IPS-NIHi7 (cell line): Measurements from ENCODE around the gene ZNF219.

Experiments used
- DNase-seq: peaks from one replicate; pipeline ENCODE4 v3.0.0; 2012; ENCODE audit warnings: mixed read lengths; ENCODE audit errors: extremely low spot score

Gene ZNF219

DNA sequence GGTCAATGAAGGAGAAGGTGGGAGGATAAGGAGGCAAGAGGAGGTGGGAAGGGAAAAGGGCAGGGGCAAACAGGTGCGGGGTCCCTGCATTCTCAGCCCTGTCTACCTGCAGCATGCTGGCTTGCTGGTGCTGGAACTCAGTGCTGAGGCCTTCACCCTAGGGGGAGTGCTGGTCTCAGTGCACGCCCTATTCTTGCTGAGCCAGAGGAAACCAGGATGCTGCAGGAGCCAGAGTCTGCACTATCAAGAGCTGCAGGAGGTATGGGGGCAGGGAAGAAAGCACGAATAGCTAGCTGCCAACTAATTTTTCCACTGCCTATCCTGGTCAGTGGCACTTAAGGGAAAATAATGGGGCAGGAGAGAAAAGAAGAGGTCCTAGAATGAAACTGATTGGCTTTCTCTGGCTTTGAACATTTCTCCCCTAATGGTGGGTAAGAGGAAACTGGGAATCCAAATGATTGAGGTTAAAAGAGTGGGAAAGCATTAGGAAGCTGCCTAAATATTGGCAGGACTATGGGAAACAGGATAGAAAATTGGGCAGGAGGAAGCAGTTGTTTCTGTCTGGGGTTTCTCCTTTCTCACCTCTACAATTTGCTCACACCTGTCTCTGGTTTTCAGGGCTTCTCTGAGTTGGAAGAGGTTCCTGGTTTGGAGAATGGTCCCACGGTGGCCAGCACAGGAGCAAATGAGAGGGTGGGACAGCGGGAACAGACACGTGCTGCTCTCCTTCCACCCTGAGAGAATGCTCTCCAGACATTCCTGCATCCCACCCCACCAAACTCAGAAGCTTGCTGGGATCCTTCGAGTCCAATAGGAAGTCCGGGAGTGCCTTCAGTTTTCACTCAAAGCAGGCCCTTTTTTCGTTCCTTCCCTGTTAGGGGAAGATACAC lies 4.3 kb upstream of the ZNF219 start:
- DNase-seq: peak; percentile 46

DNA sequence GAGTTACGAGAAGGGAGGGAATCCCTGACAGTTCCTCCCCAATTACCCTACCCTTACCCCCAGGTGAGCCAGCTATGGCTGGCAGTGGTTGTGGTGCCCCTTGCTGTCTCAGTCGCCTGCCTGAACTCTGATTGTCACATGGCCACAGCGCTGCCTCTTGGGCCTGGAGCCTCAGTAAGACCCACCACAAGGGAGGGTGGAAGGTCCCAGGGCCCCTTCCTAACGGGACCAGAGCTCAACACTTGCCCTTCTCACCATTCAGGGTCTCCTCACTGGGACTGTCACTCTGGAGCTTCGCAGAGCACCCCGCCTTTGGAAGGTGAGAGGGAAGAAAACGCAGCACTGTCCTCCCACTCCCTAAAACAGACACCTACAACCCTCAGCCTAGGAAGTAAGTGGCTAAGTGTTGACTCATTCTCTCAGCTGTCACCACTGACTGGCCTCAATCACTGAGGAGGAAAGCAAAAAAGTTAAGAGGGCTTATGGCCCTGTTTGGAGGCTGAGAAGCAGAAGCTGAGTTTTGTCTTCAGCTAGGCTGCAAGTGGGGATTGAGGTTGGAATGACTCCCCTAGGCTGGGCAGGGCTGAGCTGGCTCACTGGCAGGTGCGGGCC lies 3.5 kb upstream of the ZNF219 start:
- no peak for DNase-seq

DNA sequence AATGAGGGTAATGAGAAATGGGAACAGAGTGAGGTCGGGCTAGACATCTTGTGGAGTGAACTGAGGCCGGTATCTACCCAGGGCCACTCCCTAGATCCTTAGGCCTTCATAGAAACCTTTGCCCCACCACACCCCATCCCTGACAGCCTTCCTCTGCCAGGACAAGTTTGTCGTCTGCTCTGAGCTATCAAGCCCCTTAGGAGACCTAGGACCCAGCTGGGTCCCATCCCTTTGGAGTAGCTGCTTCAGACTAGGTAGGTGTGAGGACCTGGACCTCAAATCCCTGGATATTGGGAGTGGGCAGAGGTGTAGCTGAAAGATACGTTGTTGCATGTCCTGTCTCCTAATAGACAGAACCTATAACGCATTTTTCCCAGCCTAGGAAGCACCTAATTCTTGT lies 2.5 kb upstream of the ZNF219 start, which contains the start of gene TMEM253:
TSS of gene TMEM253 (plus strand) at position 136 of the 400 bp plus-strand sequence. CDS start 278 bp downstream, outside the sequence.
- DNase-seq: no peak

DNA sequence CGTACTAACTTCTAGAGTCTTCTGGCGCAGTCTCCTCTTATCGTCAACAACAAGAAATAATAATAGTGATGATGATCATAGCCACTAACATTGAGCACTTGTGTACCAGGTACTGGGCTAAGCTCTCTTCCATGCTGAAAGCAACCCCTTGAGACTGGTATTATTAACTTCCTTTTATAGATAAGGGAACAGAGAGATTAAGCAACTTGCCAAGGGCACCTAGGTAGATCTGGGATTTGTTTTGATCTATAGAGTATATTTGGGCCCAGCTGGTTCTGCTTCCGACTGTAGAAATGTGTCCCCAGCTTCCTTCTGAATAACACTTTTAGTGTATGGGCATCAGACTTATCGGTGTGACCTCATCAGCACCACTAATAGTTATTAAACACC lies 1.1 kb upstream of the ZNF219 start:
- no peak for DNase-seq

DNA sequence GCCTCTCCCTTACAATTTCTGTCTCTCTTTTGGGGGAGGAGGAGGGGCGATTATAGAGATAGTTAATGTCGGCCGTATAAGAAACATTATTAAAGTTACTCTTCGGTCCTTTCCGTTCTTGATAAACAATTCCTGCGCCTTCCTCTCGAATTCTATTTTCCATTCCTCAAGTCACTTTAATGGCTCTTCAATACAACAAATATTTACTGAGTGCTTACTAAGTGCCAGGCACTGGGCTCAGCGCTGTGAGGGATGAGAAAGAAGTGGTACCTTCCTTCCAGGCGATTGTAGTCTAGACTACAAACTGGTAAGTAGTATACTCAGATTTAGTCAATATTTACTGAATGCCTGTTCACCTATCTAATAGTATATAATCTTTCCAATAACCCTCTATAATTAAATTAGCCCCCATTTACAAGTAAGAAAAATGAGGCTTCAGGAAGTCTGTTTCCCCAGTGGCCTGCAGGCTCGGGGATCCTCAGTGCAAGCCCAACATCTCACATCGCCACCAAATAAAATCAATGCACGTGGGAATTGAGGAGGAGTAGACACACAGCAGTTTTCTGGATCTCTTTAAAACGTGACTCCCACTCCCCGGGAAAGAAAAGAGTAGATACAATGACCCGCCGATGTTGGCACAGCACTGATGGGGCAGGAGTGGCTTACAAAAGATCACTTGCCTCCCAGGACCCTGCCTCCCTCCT lies 589 bp upstream of the ZNF219 start:
- DNase-seq: no peak

DNA sequence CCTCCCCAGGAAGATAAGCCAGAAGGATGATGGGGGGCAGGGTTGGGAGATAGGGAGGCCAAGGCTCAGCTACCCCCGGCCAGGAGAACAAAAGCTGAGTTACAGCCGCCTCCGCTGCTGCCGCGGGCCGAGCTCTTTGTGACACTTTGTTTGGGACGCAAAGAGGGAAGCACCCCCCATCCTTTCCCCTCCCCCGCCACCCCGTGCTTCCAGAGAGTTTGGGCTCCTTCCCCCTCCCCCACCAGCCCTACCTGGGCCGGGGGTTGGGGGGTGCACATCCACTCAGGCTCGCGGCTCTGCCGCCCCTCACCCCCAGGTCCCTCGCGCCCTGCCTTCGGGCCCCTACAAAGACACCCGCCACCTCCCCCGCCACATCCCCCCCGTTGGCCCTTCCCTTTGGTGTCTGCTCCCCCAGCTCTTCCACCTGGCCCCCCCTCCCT lies 799 bp downstream of the ZNF219 start:
- no peak for DNase-seq

DNA sequence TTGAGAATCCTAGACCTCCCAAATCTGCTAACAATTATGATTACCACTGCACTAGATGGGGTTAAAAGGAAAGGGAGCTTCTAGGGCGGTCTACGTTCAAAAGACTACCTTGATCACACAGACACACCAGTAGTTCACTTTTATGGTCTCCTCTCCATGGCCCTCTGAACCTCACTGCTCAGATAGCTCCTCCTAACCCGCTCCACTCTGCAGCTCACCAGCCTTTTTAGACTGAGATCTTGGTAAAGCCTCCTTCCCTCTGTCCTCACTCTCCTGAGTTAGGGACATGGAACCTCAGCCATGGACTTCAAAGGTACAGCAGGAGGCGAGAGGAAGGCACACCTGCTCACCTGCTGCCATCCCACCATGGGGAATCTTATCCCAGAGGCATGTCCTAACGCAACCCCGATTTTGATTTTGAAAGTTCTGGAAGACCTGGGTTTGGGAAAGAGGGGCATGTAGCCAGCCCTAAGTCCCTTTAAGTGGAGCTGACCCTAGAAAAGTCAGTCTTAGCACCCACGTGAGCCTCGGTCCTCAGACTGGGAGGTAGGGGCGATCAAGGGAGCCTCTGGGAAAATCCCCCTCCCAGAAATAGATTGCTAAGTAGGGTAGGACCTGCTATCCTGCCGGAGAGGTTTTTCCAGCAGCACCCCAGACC lies 1.3 kb downstream of the ZNF219 start:
- no peak for DNase-seq

DNA sequence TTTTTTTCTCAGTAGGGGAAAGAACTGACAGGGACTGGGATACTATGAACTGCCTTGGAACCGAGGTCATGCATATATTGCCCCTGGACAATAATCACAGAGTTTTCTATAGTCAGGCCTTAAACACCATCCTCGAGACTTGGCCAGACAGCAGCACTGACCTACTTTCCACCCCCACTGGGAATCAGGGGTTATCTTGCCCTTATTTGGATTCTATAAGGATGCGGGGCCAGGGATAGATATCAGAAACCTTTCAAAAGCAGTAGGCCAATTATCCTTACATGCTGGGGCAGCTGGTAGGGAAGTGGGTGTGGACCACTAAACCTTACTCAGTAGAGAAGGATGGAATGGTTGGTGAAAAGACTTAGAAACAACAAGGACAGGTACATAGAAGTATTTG lies 2.0 kb downstream of the ZNF219 start:
- DNase-seq: no peak

DNA sequence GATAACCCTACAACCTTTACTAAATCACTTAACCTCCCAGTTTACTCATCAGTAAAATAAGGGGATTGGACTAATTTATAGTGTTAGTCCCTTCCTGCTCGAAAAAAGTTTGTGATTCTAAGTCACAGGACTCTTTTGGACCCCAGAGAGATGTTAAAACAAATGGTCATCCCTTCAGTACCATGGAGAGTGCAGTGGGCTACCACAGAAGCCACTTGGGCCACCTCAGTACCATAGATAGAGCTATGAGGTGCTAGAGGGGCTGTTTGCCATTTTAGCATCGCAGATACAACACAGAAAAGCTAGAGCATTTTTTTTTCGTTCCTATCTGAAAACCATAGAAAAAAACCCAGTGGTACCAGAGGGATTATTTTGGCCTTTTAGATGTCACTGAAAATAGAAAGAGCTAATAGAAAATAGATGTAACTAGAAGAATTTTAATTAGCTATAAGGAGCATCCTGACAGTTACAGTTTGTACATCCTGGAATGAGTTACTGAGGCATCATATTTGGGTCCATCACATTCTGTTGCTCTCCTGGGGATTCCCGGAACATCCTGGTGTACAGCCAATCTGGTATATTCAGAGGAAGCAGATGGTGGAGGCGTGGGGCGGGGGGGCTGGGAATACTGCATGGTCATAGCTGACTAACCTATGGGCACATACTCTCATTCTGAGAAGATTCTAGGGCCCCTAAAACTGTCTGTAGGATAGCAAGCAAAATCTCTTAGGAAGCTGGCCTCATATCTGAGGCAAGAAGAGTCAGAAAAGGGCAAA lies 2.8 kb downstream of the ZNF219 start:
- DNase-seq: no peak

DNA sequence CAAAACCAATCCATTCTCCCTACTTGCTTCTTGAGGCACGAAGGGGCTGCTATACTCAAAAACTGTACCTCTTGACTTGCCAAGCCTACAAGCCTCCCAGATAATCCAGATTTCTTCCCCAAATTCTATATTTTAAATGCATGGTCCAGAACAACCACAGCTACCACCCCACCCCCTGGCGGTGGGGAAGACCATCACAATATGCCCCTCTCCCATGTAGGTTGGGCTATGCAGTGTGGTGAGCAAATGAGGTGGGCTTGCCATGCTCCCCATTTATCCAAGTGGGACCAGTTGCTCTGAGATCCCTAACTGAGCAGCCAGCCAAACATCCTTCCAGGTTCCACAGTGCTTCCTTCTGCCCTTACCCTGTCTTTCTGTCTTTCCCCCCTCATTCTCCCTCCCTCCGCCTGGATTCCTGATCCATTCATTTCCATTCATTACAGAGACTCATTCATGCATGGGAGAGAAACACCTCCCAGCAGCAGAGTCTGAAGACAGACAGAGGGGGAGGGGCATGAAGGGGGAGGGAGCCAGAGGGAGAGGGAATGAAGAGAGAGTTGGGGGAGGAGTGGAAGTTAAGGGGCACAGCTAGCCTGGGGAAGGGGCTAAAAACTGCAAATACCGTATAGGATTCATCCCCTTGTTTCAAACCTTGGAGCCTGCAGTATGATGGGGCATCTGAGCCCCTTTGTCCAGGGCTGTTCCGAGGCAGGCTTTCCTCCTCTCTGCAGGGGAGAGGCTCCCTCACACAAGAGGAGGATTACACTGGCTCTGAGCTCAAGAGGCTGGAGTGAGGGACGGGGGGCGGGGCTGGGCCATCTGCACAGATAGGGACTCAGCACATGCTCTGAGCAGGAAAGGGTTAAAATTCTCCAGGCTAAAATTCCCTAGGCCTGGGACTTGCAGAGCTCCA lies 4.4 kb downstream of the ZNF219 start:
- DNase-seq: peak; percentile 71

DNA sequence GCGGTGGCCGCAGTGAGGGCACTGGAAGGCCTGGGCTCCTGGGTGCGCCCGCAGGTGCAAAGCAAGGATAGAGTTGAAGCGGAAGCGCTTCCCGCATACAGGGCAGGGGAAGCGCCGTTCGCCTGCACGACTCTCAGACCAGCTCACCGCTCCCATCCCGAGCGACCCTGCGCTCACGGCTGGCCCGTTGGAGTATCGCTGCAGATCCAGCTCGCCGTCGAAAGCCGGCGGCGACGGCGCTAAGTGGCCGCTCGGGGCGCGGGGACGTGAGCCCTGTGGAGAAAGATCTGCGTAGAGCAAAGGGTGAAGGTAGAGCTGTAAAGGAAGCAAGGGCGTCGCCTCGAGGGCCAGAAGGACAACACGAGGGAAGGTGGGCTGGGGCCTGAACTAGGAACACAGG lies 5.4 kb downstream of the ZNF219 start:
- no peak for DNase-seq

DNA sequence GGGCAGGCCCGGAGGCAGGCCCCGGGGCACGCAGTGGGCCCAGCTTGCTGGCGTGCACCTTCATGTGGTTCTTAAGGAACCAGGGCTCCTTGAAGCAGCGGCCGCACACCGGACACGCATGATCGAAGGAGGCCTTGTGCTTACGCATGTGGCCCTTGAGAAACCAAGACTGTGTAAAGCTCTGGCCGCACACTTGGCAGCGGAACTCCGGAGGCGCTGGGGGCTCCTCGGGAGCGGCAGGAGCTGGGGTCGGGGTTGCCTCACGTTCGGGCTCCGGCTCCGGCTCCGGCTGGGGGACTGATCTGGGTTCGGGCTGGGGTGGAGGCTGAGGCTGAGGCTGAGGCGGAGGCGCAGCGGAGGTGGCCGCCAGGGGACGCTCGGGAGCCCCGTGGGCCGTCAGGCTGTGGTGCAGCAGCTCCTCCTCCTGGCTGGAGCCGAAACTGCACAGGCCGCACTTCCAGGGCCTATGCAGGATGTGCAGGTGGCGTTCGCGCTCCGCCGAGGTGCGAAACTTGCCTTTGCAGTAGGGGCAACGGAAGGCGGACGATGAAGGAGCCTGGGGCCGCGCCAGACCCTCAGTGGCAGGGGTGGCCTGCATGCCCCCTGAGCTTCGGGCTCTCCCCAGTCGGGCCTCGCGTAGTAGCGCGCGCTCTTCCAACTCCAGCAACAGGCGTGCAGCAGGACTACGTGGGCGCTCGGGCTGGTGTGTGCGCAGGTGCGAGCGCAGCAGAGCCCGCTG lies 6.0 kb downstream of the ZNF219 start:
- peak; percentile 79 for DNase-seq

DNA sequence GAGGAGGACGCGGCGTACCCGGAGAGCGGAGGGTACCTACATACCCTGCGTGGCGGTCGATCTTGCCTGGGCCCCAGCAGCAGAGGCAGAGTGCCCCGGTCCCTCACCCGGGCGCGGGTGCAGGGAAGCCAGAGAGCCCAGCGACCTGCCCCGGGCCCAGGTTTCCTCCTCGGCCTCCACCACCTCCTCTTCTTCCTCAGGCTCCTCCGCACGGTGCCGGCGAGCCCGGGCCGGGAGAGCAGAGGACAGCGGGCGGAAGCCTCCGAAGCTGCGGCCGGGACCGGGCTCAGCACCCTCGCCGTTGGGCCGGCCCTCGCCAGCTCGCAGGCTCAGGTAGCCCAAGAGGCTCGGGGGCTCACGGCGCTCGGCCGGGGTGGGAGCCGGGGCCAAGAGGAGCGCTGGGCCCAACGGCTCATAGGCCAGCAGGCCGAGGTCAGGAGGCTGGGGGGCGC lies 6.6 kb downstream of the ZNF219 start:
- DNase-seq: no peak

DNA sequence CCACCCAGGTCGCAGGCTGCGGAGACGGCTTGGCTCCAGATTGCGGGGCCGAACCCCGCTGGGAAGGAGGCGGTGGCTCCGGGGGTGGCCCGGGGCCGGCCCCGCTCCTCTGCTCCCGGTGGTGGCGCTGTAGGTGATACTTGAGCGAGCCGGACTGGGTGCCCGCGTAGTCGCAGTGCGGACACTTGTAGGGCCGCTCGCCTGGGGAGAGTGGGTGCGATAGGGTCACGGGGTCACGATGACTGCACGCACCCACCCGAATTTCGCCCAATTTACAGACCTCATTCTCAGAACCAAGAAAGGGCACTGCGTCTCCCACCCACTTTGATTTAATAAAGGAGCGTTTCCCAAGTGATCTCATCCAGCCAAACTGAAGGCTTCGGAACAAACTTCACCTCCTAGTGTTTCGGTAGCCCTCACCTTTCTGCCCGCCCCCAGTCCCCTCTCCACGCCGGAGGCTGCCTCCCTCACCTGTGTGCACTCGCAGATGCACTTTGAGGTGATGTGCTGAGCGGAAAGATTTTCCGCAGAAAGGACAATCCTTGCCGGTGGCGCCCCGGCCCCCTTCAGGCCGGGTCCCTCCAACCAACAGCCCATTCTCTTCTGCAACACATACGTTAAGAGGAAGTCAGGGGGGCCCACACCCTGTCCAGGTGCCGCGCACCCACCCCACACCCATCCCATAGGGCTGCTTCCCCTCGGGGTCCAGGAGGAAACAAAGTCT lies 7.4 kb downstream of the ZNF219 start:
- DNase-seq: no peak

DNA sequence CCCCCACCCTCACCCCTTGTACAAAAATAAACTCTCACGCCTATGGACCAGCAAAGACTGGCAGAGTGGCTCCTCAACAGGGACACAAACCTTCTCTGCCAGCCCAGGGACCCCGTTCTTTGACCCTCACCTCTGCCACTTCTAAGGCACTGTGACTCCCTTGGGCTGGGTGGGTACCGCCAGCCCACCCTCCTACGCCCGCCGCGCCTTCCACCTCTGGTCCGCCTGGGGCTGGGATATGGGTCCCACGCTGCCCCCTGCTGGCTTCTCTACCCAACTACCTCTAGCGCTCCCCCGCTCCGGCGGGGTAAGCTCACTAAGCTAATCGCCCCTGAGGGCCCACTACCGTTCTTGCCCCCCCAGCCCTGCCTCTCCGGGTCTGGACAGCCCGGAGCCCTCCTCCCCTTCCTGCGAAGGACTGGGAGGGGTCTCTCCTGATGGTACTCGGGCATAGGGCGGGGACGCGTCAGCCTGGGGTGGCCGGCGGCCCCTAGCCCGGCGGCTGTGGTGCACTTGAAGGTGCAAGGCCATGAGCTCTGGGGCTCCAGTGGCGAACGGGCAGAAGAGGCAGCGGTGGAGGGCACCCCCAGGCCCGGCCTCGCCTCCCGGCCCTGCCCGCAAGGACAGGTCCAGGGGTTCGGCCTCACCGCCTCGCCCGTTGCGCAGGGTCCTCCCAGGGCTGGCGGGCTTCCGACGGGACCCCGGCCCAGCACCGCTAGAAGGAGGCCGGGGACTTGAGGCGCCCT lies 8.1 kb downstream of the ZNF219 start:
- peak; percentile 71 for DNase-seq

DNA sequence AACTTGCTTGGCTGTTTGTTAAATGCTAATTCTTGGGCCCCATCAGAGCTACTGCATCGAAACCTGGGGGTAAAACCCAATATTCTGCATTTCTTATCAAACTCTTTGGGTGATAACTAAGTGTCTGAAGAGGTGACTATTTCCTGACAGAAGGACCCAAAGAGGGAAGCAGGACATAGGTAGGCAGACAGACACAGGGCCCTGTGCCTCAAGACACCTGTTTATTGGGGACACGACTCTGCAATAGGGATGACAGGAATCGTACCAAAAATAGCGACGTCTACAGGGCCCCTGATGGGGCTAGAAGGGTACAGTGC lies 8.6 kb downstream of the ZNF219 start:
- no peak for DNase-seq

DNA sequence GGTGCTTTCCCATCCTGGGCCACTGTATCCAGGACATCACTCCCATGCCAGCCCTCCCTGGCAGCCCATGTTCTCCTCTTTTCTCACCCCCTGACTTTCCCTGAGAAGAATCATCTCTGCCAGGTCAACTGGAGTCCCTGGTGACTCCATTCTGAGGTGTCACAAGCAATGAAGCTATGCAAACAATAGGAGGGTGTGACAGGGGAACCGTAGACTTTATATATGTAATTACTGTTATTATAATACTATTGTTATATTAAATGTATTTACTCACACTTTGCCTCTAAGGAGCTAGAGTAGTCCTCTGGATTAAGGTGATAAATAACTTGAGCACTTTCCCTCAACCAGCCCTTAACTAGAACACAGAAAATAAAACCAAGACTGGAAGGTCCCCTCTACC lies 9.2 kb downstream of the ZNF219 start:
- DNase-seq: no peak

DNA sequence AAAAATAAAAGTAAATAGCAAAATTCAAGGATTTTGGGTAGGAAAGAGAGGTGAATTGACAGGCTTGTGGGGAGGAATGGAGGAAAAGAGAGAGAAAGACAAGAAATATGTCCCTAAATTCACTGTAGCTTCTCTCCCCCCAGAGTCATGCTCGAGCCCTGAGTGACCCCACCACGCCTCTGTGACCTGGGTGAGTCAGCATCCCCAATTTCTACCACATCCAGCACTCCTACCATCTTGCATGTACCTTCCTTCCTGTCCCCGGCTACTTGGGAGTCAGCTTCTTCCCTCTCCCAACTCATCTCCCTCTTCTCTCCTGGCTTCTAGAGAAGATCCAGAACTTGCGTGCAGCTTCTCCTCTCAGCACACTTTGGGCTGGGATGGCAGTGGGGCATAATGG lies 9.8 kb downstream of the ZNF219 start:
- no peak for DNase-seq
